Activated CD4-positive, alpha-beta T cell treated with anti-CD3 and anti-CD28 coated beads, Interleukin-2, amount 10 ng/mL, durations not matched to agents 24 days and 14 days (primary cell): Measurements from ENCODE around the gene PRIMPOL. TPM values are rescaled to one million over a fixed set of nuclear protein-coding genes. Genes with fewer than 3 reads are reported as not detected.

Experiments
- DNase-seq: peaks from one replicate; pipeline ENCODE4 v3.0.0; 2022
- H3K27ac Mint-ChIP-seq: one replicate; pipeline ENCODE4 v1.8.0; 2022; ENCODE audit warnings: mild to moderate bottlenecking, mixed read lengths
- H3K27me3 Mint-ChIP-seq: one replicate; pipeline ENCODE4 v1.8.0; 2022; ENCODE audit warnings: mixed read lengths
- H3K36me3 Mint-ChIP-seq: one replicate; pipeline ENCODE4 v1.8.0; 2022; ENCODE audit warnings: low read depth, mild to moderate bottlenecking, mixed read lengths
- H3K4me1 Mint-ChIP-seq: one replicate; pipeline ENCODE4 v1.8.0; 2021; ENCODE audit warnings: mixed read lengths
- H3K4me3 Mint-ChIP-seq: one replicate; pipeline ENCODE4 v1.8.0; 2022; ENCODE audit warnings: mild to moderate bottlenecking, moderate library complexity, mixed read lengths
- H3K9me3 Mint-ChIP-seq: one replicate; pipeline ENCODE4 v1.8.0; 2021; ENCODE audit warnings: mixed read lengths
- intact Hi-C: fragments of 100-400 bp; cut with micrococcal nuclease; formaldehyde crosslinking; loops from one replicate; pipeline ENCODE4 v1.15.1; 2023
- total RNA-seq: library from RNA; stranded (reverse); gene quantifications from 2 replicates; pipeline ENCODE4 v1.2.3, GENCODE V29; 2022

PRIMPOL gene
- total RNA-seq, 1 donor from 2014 or later, result 17.6 TPM

DNA sequence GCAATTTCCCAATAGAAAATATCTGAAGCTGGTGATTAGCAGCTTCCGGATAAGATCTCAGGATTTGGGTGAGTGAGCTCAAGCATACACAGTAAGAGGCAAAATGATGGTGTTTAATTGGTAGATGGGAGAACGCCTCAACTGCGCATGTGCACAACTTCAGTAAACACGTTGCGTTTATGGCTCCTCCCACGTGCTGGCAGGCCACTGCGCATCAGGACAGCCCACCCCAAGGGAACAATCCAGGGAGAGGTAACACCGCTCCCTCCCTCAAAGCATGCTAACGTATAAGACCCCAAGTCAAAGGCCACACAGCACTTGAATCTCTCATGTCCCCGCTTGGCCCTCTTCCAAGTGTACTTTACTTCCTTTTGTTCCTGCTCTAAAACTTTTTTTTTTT lies 94.7 kb downstream of the PRIMPOL start:
- DNase-seq, result no peak
- Mint-ChIP-seq H3K4me3 (no peak overlapping the region), H3K9me3 (no peaks in the 10 kb centered on the region), H3K27me3 (peaks cover 1% of the 10 kb centered on the region), H3K4me1 (peaks cover 19% of the 10 kb centered on the region), H3K27ac (no peak overlapping the region), H3K36me3 (peaks cover 2% of the 10 kb centered on the region)
- intact Hi-C loops, result loop anchor here (2.0 kb wide), 1 partner anchor 391 kb away; no protein-coding TSS in a partner anchor

Other genes with a start within 250 kb of the PRIMPOL start
- gene IRF2, start 175.2 kb upstream of the PRIMPOL start, total RNA-seq, result 48.7 and 50.0 TPM in 2 replicates
- gene CASP3, start 291 bp upstream of the PRIMPOL start, total RNA-seq, result 84.8 and 89.8 TPM in 2 replicates
- gene CENPU, start 84.4 kb downstream of the PRIMPOL start, total RNA-seq, result 71.7 and 75.5 TPM in 2 replicates
- gene ACSL1, start 176.2 kb downstream of the PRIMPOL start, total RNA-seq, result 38.3 and 41.7 TPM in 2 replicates